WTC11 (cell line): ENCODE data around the gene MND1. TPM values are rescaled to one million over a fixed set of nuclear protein-coding genes. Genes with fewer than 3 reads are reported as not detected.
"Not testable (repeated sequence)": the region's sequence is repeated elsewhere in the genome, so short reads cannot be mapped to it uniquely, and the experiment has no call there.

Experiments
- ATAC-seq: fragments of 200-7000 bp; cut with Tn5 transposase; 2 replicates; pipeline ENCODE4 v1.10.0; 2021; ENCODE audit warnings: mild to moderate bottlenecking, moderate library complexity
- CTCF ChIA-PET: fragments of 300-600 bp; sonication (Branson Sonifier 250); formaldehyde crosslinking; loops from one replicate; lab custom pipeline; 2021; ENCODE audit warnings: antibody characterized with exemption; lab: Charles Lee
- POLR2A ChIA-PET: fragments of 350-600 bp; sonication (Branson Sonifier 250); formaldehyde crosslinking; loops from one replicate; lab custom pipeline; 2021; ENCODE audit warnings: antibody characterized with exemption; lab: Charles Lee
- DNase-seq: peaks from one replicate; pipeline ENCODE4 v3.0.0; 2021; ENCODE audit warnings: low spot score
- H3K27ac Mint-ChIP-seq: 2 replicates; pipeline ENCODE4 v1.8.0; 2021; ENCODE audit warnings: mixed read lengths
- H3K27me3 Mint-ChIP-seq: 2 replicates; pipeline ENCODE4 v1.8.0; 2021; ENCODE audit warnings: low read depth, mild to moderate bottlenecking, moderate library complexity, mixed read lengths
- H3K36me3 Mint-ChIP-seq: 2 replicates; pipeline ENCODE4 v1.8.0; 2021; ENCODE audit warnings: mixed read lengths
- H3K4me1 Mint-ChIP-seq: 2 replicates; pipeline ENCODE4 v1.8.0; 2022; ENCODE audit warnings: mixed read lengths
- H3K4me3 Mint-ChIP-seq: 2 replicates; pipeline ENCODE4 v1.8.0; 2021; ENCODE audit warnings: mild to moderate bottlenecking, moderate library complexity, mixed read lengths
- H3K9me3 Mint-ChIP-seq: 2 replicates; pipeline ENCODE4 v1.8.0; 2021; ENCODE audit warnings: mixed read lengths
- ARID4B ChIP-seq: sonication (generic); formaldehyde crosslinking; IDR thresholded peaks from 2 replicates; pipeline ENCODE4 v1.8.0; 2023; ENCODE audit warnings: missing genetic modification reagents, mild to moderate bottlenecking, borderline replicate concordance
- CREB1 ChIP-seq: sonication (generic); formaldehyde crosslinking; IDR thresholded peaks from 2 replicates; pipeline ENCODE4 v1.8.0; 2023; ENCODE audit warnings: mild to moderate bottlenecking, missing genetic modification reagents
- CTCF ChIP-seq: fragments of 200-600 bp; IDR thresholded peaks from 2 replicates; pipeline ENCODE4 v1.8.0; 2022; ENCODE audit warnings: antibody characterized with exemption
- ETV6 ChIP-seq: sonication (generic); formaldehyde crosslinking; IDR thresholded peaks from 2 replicates; pipeline ENCODE4 v1.8.1; 2022; ENCODE audit warnings: mild to moderate bottlenecking, missing genetic modification reagents
- HMGXB4 ChIP-seq: sonication (generic); formaldehyde crosslinking; IDR thresholded peaks from 2 replicates; pipeline ENCODE4 v1.8.1; 2023; ENCODE audit warnings: mild to moderate bottlenecking, moderate library complexity, missing genetic modification reagents
- JUN ChIP-seq: sonication (generic); formaldehyde crosslinking; IDR thresholded peaks from 2 replicates; pipeline ENCODE4 v1.8.0; 2023; ENCODE audit warnings: mild to moderate bottlenecking, missing genetic modification reagents
- NR1H2 ChIP-seq: sonication (generic); formaldehyde crosslinking; IDR thresholded peaks from 2 replicates; pipeline ENCODE4 v1.9.0; 2021; ENCODE audit warnings: mild to moderate bottlenecking, moderate library complexity, missing genetic modification reagents
- OVOL2 ChIP-seq: fragments of 250-450 bp; sonication (Bioruptor Pico); IDR thresholded peaks from 2 replicates; pipeline ENCODE4 v1.9.0; 2021; ENCODE audit warnings: mild to moderate bottlenecking, borderline replicate concordance
- RELA ChIP-seq: sonication (generic); formaldehyde crosslinking; IDR thresholded peaks from 2 replicates; pipeline ENCODE4 v1.8.1; 2022; ENCODE audit warnings: missing genetic modification reagents, mild to moderate bottlenecking, borderline replicate concordance
- RORB ChIP-seq: fragments of 250-450 bp; sonication (Bioruptor Pico); IDR thresholded peaks from 2 replicates; pipeline ENCODE4 v1.9.0; 2021; ENCODE audit warnings: mild to moderate bottlenecking
- ZNF263 ChIP-seq: sonication (generic); formaldehyde crosslinking; IDR thresholded peaks from 2 replicates; pipeline ENCODE4 v1.8.1; 2022; ENCODE audit warnings: low read depth, mild to moderate bottlenecking, moderate library complexity, missing genetic modification reagents
- ZNF317 ChIP-seq: sonication (generic); formaldehyde crosslinking; IDR thresholded peaks from 2 replicates; pipeline ENCODE4 v1.8.1; 2023; ENCODE audit warnings: low read depth, mild to moderate bottlenecking, moderate library complexity, missing genetic modification reagents, borderline replicate concordance
- ZNF425 ChIP-seq: fragments of 250-450 bp; sonication (Bioruptor Pico); conservative IDR thresholded peaks from 2 replicates; pipeline ENCODE4 v1.9.0; 2021; ENCODE audit warnings: mild to moderate bottlenecking
- total RNA-seq: library from RNA; stranded (reverse); gene quantifications from 3 replicates; pipeline ENCODE4 v1.2.3, GENCODE V29; 2021

The MND1 gene
- total RNA-seq, 1 experiment from 2014 or later = 36.0 TPM

GRCh38 chr4:153449338-153449737, 104.8 kb downstream of the MND1 start (continued):
- TF ChIP-seq JUN (CRISPR knock-in tag) (no peak), CREB1 (CRISPR knock-in tag) (no peak)
- TF ChIP-seq, all 79 proteins: peak for 0

- Mint-ChIP-seq H3K36me3 (no peaks in the 10 kb centered on the region), H3K27me3 (peaks cover 3% of the 10 kb centered on the region; the same call in 1 of the 2 replicates), H3K27ac (no peak overlapping the region)
- DNase-seq = no peak
- CTCF ChIA-PET = no interaction called here
- no peak for TF ChIP-seq NR1H2 (CRISPR knock-in tag)
- TF ChIP-seq ZNF263 (CRISPR knock-in tag) = no peak
- TF ChIP-seq CTCF = no peak
- TF ChIP-seq HMGXB4 (CRISPR knock-in tag) = no peak
- TF ChIP-seq, all 79 proteins: peak for 0
- Mint-ChIP-seq H3K4me3 (no peak overlapping the region), H3K9me3 (no peaks in the 10 kb centered on the region), H3K4me1 (peaks cover 23% of the 10 kb centered on the region)
- POLR2A ChIA-PET = no interaction called here
- ATAC-seq = no peak
Measured at GRCh38 chr4:153450544-153450917, 106.0 kb downstream of the MND1 start.

- not testable (repeated sequence) for ATAC-seq, H3K4me3 Mint-ChIP-seq, H3K27me3 Mint-ChIP-seq, H3K36me3 Mint-ChIP-seq, H3K9me3 Mint-ChIP-seq, DNase-seq, H3K27ac Mint-ChIP-seq
- ChIA-PET CTCF (interaction anchor here (1.4 kb wide), 1 partner anchor 18 kb away, joined by 6 read pairs; no protein-coding TSS in a partner anchor), POLR2A (interaction anchor here (0.7 kb wide), 1 partner anchor 107 kb away, joined by 5 read pairs; no protein-coding TSS in a partner anchor)
- H3K4me1 Mint-ChIP-seq = peaks cover 23% of the 10 kb centered on the region
Measured at GRCh38 chr4:153451145-153451544, 106.7 kb downstream of the MND1 start.

GRCh38 chr4:153451911-153452657, 107.6 kb downstream of the MND1 start:
- peak; percentile 95 for ATAC-seq
- Mint-ChIP-seq H3K27ac (0 out of 2 replicates have a peak overlapping the region, but pooled peaks have one; percentile 61), H3K9me3 (peaks cover 5% of the 10 kb centered on the region), H3K27me3 (peaks cover 3% of the 10 kb centered on the region; the same call in 1 of the 2 replicates), H3K4me3 (no peak overlapping the region), H3K4me1 (peaks cover 23% of the 10 kb centered on the region), H3K36me3 (no peaks in the 10 kb centered on the region; the same call in 1 of the 2 replicates)
- ChIA-PET CTCF (interaction anchor here (0.7 to 1.4 kb wide), 7 partner anchors 14 to 167 kb away, joined by 3 to 8 read pairs (median 3); partner anchors contain the start of genes MND1 and TMEM131L), POLR2A (interaction anchor here (0.8 kb wide), 1 partner anchor 14 kb away, joined by 3 read pairs; the partner anchor contains the start of gene TMEM131L)
- peak; percentile 64 for DNase-seq
- TF ChIP-seq ZNF317 (no peak), RORB (no peak), ETV6 (peak; percentile 57; the same call in 1 of the 2 replicates), RELA (CRISPR knock-in tag) (0 out of 2 replicates have a peak, but pooled peaks have one; percentile 37), OVOL2 (CRISPR knock-in tag) (no peak), ZNF425 (CRISPR knock-in tag) (no peak), ARID4B (CRISPR knock-in tag) (0 out of 2 replicates have a peak, but pooled peaks have one; percentile 27)
